Medulla oblongata (tissue), 1 donor: ENCODE results near the gene CCL15.
"Not testable (repeated sequence)": the region's sequence is repeated elsewhere in the genome, so short reads cannot be mapped to it uniquely, and the experiment has no call there.

Source experiments
- DNase-seq: peaks from one replicate; pipeline ENCODE4 v3.0.0-alpha.2; 2015; ENCODE audit errors: extremely low spot score

Gene CCL15

GRCh38 chr17:36001110-36001771 lies at the start of gene CCL15:
Gene CCL15 (minus strand): TSS chr17:36001553. CDS start chr17:36001492, 61 bp downstream.
- DNase-seq = no peak

- DNase-seq = no peak
Measured at GRCh38 chr17:36049643-36050042, 48.3 kb upstream of the CCL15 start.

GRCh38 chr17:36048066-36048465 lies 46.7 kb upstream of the CCL15 start:
- DNase-seq = no peak

GRCh38 chr17:36036235-36036634 lies 34.9 kb upstream of the CCL15 start:
- DNase-seq = peak; percentile 6

- peak; percentile 16 for DNase-seq
Measured at GRCh38 chr17:36034127-36034526, 32.8 kb upstream of the CCL15 start.

GRCh38 chr17:36030956-36031355 lies 29.6 kb upstream of the CCL15 start:
- no peak for DNase-seq

- no peak for DNase-seq
Measured at GRCh38 chr17:36027761-36028160, 26.4 kb upstream of the CCL15 start.

- no peak for DNase-seq
Measured at GRCh38 chr17:36024106-36024869, 22.9 kb upstream of the CCL15 start.

- DNase-seq = no peak
Measured at GRCh38 chr17:36019423-36019822, 18.1 kb upstream of the CCL15 start.

GRCh38 chr17:36017799-36018198 lies 16.4 kb upstream of the CCL15 start, which contains the start of gene CCL23:
Gene CCL23 (minus strand): TSS chr17:36017972. CDS start chr17:36017897, 75 bp downstream.
- peak; percentile 14 for DNase-seq

GRCh38 chr17:36016555-36016954 lies 15.2 kb upstream of the CCL15 start:
- DNase-seq = no peak

GRCh38 chr17:36015895-36016294 lies 14.5 kb upstream of the CCL15 start:
- DNase-seq = not testable (repeated sequence)

- no peak for DNase-seq
Measured at GRCh38 chr17:36014946-36015345, 13.6 kb upstream of the CCL15 start.

- DNase-seq = no peak
Measured at GRCh38 chr17:36011201-36011600, 9.8 kb upstream of the CCL15 start.

- DNase-seq = no peak
Measured at GRCh38 chr17:36008998-36009665, 7.8 kb upstream of the CCL15 start.

GRCh38 chr17:36004594-36005108 lies 3.3 kb upstream of the CCL15 start:
- no peak for DNase-seq

- no peak for DNase-seq
Measured at GRCh38 chr17:36002631-36003030, 1.3 kb upstream of the CCL15 start.

GRCh38 chr17:36001862-36002603 lies 680 bp upstream of the CCL15 start:
- no peak for DNase-seq

GRCh38 chr17:36000732-36001109 lies 632 bp downstream of the CCL15 start:
- no peak for DNase-seq

GRCh38 chr17:35998756-35999155 lies 2.6 kb downstream of the CCL15 start:
- no peak for DNase-seq

- no peak for DNase-seq
Measured at GRCh38 chr17:35998018-35998545, 3.3 kb downstream of the CCL15 start.
